SK-N-SH (cell line): ENCODE results near the gene CTF1. TPM values are rescaled to one million over a fixed set of nuclear protein-coding genes. Genes with fewer than 3 reads are reported as not detected.

Experiments
- CTCF ChIA-PET: fragments of 300-600, 350-600 bp; formaldehyde crosslinking; extraction: SDS; loops from one replicate; lab custom pipeline; 2021; lab: Yijun Ruan, JAX
- POLR2A ChIA-PET: fragments of 350-600 bp; sonication (Branson Sonifier 250); formaldehyde crosslinking; extraction: SDS; loops from one replicate; lab custom pipeline; 2020; ENCODE audit warnings: antibody characterized with exemption, inconsistent platforms; lab: Yijun Ruan, JAX
- DNase-seq: peaks from one replicate; pipeline ENCODE4 v3.0.0; 2012
- H2AFZ ChIP-seq: fragments of 200-600 bp; sonication (generic); 2 replicates; pipeline ENCODE4 v1.8.1; 2016; ENCODE audit warnings: antibody characterized with exemption, mild to moderate bottlenecking, low read depth
- H3F3A ChIP-seq: fragments of 200-600 bp; sonication (generic); replicated peaks from 2 replicates; pipeline ENCODE3; 2016; ENCODE audit warnings: antibody characterized with exemption, mild to moderate bottlenecking; ENCODE audit not compliant: insufficient read depth
- H3K27ac ChIP-seq, 2 experiments: fragments of 200-500 bp in 1 of 2; fragments of 200-600 bp in 1 of 2; sonication (Bioruptor generic) in 1 of 2; sonication (generic), shearing (Covaris generic) in 1 of 2; 2 replicates each; pipeline versions ENCODE4 v1.5.1 to v1.6.1; 2014 to 2016; ENCODE audit warnings: low read depth in 2 of 2, inconsistent platforms in 1 of 2, low read length in 1 of 2, mild to moderate bottlenecking in 1 of 2, mixed read lengths in 1 of 2
- H3K27me3 ChIP-seq: fragments of 200-600 bp; sonication (generic), shearing (Covaris generic); 2 replicates; pipeline ENCODE4 v1.6.1; 2016; ENCODE audit warnings: mixed run types; ENCODE audit not compliant: insufficient read depth
- H3K36me3 ChIP-seq, 2 experiments: fragments of 200-500 bp in 1 of 2; fragments of 200-600 bp in 1 of 2; sonication (Bioruptor generic) in 1 of 2; sonication (generic) in 1 of 2; replicated peaks in 1 of 2; 2 replicates each; pipeline versions ENCODE3 to v1.5.1; 2014 to 2016; ENCODE audit warnings: low read length in 1 of 2, mild to moderate bottlenecking in 1 of 2; ENCODE audit not compliant: insufficient read depth in 2 of 2, control insufficient read depth in 1 of 2
- H3K4me1 ChIP-seq, 2 experiments: fragments of 200-500 bp in 1 of 2; fragments of 200-600 bp in 1 of 2; sonication (Bioruptor generic) in 1 of 2; sonication (generic), shearing (Covaris generic) in 1 of 2; 2 replicates each; pipeline versions ENCODE4 v1.5.1 to v1.6.1; 2014 to 2016; ENCODE audit warnings: low read depth in 1 of 2, low read length in 1 of 2, mixed run types in 1 of 2; ENCODE audit not compliant: insufficient read depth in 2 of 2, control insufficient read depth in 1 of 2
- H3K4me2 ChIP-seq: fragments of 200-600 bp; sonication (generic), shearing (Covaris generic); 2 replicates; pipeline ENCODE4 v1.6.1; 2017; ENCODE audit warnings: mixed run types
- H3K4me3 ChIP-seq, 2 experiments: fragments of 200-500 bp in 1 of 2; fragments of 200-600 bp in 1 of 2; sonication (Bioruptor generic) in 1 of 2; sonication (generic), shearing (Covaris generic) in 1 of 2; 2 replicates each; pipeline versions ENCODE4 v1.5.1 to v1.8.1; 2014 to 2016; ENCODE audit warnings: low read depth in 2 of 2, inconsistent platforms in 1 of 2, low read length in 1 of 2, mild to moderate bottlenecking in 1 of 2, mixed read lengths in 1 of 2, moderate library complexity in 1 of 2
- H3K79me2 ChIP-seq: fragments of 200-600 bp; sonication (generic); 2 replicates; pipeline ENCODE4 v1.8.1; 2017; ENCODE audit warnings: mild to moderate bottlenecking; ENCODE audit not compliant: insufficient read depth
- H3K9ac ChIP-seq: fragments of 200-600 bp; sonication (generic); 2 replicates; pipeline ENCODE4 v1.6.1; 2017; ENCODE audit warnings: mixed run types
- H3K9me2 ChIP-seq: fragments of 200-600 bp; sonication (generic); 2 replicates; pipeline ENCODE4 v1.6.1; 2017; ENCODE audit warnings: mixed run types
- H3K9me3 ChIP-seq: fragments of 200-600 bp; sonication (generic); 2 replicates; pipeline ENCODE4 v1.6.1; 2017; ENCODE audit warnings: mixed run types, mild to moderate bottlenecking, moderate library complexity
- H4K20me1 ChIP-seq: fragments of 200-600 bp; sonication (generic); 2 replicates; pipeline ENCODE4 v1.6.1; 2017; ENCODE audit warnings: mild to moderate bottlenecking, mixed run types; ENCODE audit not compliant: insufficient read depth
- CHD2 ChIP-seq: fragments of 150-350 bp; IDR thresholded peaks from 2 replicates; pipeline ENCODE4 v1.6.1; 2018; ENCODE audit warnings: low read length; ENCODE audit not compliant: partially characterized antibody
- ELF1 ChIP-seq: IDR thresholded peaks from 2 replicates; pipeline ENCODE4 v1.4.0; 2012
- EP300 ChIP-seq, 2 experiments: IDR thresholded peaks; 2 replicates each; pipeline versions ENCODE4 v1.4.0 to v1.6.1; 2012; ENCODE audit warnings: borderline replicate concordance in 1 of 2, low read depth in 1 of 2, low read length in 1 of 2
- EZH2phosphoT487 ChIP-seq: fragments of 200-600 bp; sonication (generic); IDR thresholded peaks from 2 replicates; pipeline ENCODE4 v1.6.1; 2017; ENCODE audit warnings: low read depth, mixed run types, mild to moderate bottlenecking, antibody characterized with exemption, moderate library complexity, borderline replicate concordance
- FOSL2 ChIP-seq: IDR thresholded peaks from 2 replicates; pipeline ENCODE4 v1.4.0; 2012; ENCODE audit warnings: low read depth, mild to moderate bottlenecking, moderate library complexity, borderline replicate concordance
- FOXJ3 ChIP-seq: sonication (generic); formaldehyde crosslinking; IDR thresholded peaks from 2 replicates; pipeline ENCODE4 v1.5.1; 2020; ENCODE audit warnings: mild to moderate bottlenecking, missing genetic modification reagents
- FOXM1 ChIP-seq: IDR thresholded peaks from 2 replicates; pipeline ENCODE4 v1.4.0; 2012; ENCODE audit warnings: low read depth, mild to moderate bottlenecking
- GATA2 ChIP-seq: sonication (generic); formaldehyde crosslinking; IDR thresholded peaks from 2 replicates; pipeline ENCODE4 v1.5.0; 2020; ENCODE audit warnings: mild to moderate bottlenecking, missing genetic modification reagents
- JUND ChIP-seq: IDR thresholded peaks from 2 replicates; pipeline ENCODE4 v1.4.0; 2012
- MEF2A ChIP-seq: IDR thresholded peaks from 2 replicates; pipeline ENCODE4 v1.4.0; 2012; ENCODE audit warnings: low read depth, borderline replicate concordance
- MXI1 ChIP-seq: IDR thresholded peaks from 2 replicates; pipeline ENCODE4 v1.6.1; 2012; ENCODE audit warnings: mild to moderate bottlenecking, low read depth, low read length, improper control_type of control experiment
- NFIC ChIP-seq: IDR thresholded peaks from 2 replicates; pipeline ENCODE4 v1.4.0; 2012; ENCODE audit warnings: borderline replicate concordance
- PBX3 ChIP-seq: IDR thresholded peaks from 2 replicates; pipeline ENCODE4; 2012
- RAD21 ChIP-seq: IDR thresholded peaks from 2 replicates; pipeline ENCODE4 v1.6.1; 2012; ENCODE audit warnings: mild to moderate bottlenecking, low read length
- REST ChIP-seq: IDR thresholded peaks from 2 replicates; pipeline ENCODE4 v1.6.1; 2012; ENCODE audit warnings: mild to moderate bottlenecking, low read depth, low read length, moderate library complexity
- SIN3A ChIP-seq: IDR thresholded peaks from 2 replicates; pipeline ENCODE4 v1.6.1; 2012; ENCODE audit warnings: low read depth, mild to moderate bottlenecking, low read length, moderate library complexity, borderline replicate concordance
- SMC3 ChIP-seq: IDR thresholded peaks from 2 replicates; pipeline ENCODE4 v1.6.1; 2012; ENCODE audit warnings: low read depth, low read length, improper control_type of control experiment
- TAF1 ChIP-seq: IDR thresholded peaks from 2 replicates; pipeline ENCODE4 v1.6.1; 2012; ENCODE audit warnings: low read depth, mild to moderate bottlenecking, low read length, moderate library complexity, borderline replicate concordance
- TEAD4 ChIP-seq: IDR thresholded peaks from 2 replicates; pipeline ENCODE4 v1.4.0; 2012; ENCODE audit warnings: mild to moderate bottlenecking, borderline replicate concordance; ENCODE audit not compliant: insufficient read depth
- USF1 ChIP-seq: IDR thresholded peaks from 2 replicates; pipeline ENCODE4 v1.4.0; 2012; ENCODE audit warnings: low read depth, borderline replicate concordance
- YY1 ChIP-seq: IDR thresholded peaks from 2 replicates; pipeline ENCODE4 v1.4.0; 2012; ENCODE audit warnings: low read depth, mild to moderate bottlenecking
- WGBS: methylation state at CpG from one replicate; pipeline ENCODE4 v1.1.6; 2017; ENCODE audit warnings: low lambda C conversion rate; 5-methylcytosine and 5-hydroxymethylcytosine counted together
- polyA plus RNA-seq, 3 experiments: library from polyadenylated mRNA; depleted of rRNA; stranded (reverse); fragments of >200 nt; gene quantifications; 2 replicates each; pipeline ENCODE4 v1.2.3, GENCODE V29; 2012

CTF1 gene
- polyA plus RNA-seq, 1 of the 3 experiments (the other 2 are of a cell fraction), result 45.7 TPM

- Histone ChIP-seq H3K36me3 (peaks cover 15 to 39% of the 10 kb centered on the region in 2 experiments), H3K79me2 (peaks cover 32% of the 10 kb centered on the region), H3K4me2 (no peak overlapping the region), H2AFZ (no peak overlapping the region), H3K9me2 (no peaks in the 10 kb centered on the region), H3K4me3 (no peak overlapping the region), H3K4me1 (peaks cover 0 to 6% of the 10 kb centered on the region in 2 experiments; a peak in 1 of 4 replicates), H3K9me3 (no peaks in the 10 kb centered on the region), H3K27ac (no peak overlapping the region), H3K9ac (no peak overlapping the region), H3K27me3 (no peaks in the 10 kb centered on the region), H3F3A (peaks cover 11% of the 10 kb centered on the region), H4K20me1 (no peaks in the 10 kb centered on the region)
- DNase-seq, result no peak
- 93% methylated on average over 8 of the region's 9 CpGs for WGBS
- ChIA-PET CTCF (no interaction called here), POLR2A (no interaction called here)
- TF ChIP-seq FOXJ3 (CRISPR knock-in tag), result no peak
- no peak for TF ChIP-seq EP300 (IDR thresholded peaks at IDR 0.05; ENCODE audit: borderline replicate concordance in 1 of 2, low read depth in 1 of 2, low read length in 1 of 2)
- no peak for TF ChIP-seq CHD2
- TF ChIP-seq TAF1, result no peak
- no peak for TF ChIP-seq YY1
- no peak for TF ChIP-seq EZH2phosphoT487
- no peak for TF ChIP-seq PBX3
- no peak for TF ChIP-seq GATA2 (CRISPR knock-in tag)
- TF ChIP-seq JUND, result no peak
- TF ChIP-seq USF1, result no peak
- no peak for TF ChIP-seq FOXM1
- TF ChIP-seq SMC3, result no peak
These were observed 8.5 kb upstream of the CTF1 start for GRCh38 chr16:30887927-30888326.

DNA sequence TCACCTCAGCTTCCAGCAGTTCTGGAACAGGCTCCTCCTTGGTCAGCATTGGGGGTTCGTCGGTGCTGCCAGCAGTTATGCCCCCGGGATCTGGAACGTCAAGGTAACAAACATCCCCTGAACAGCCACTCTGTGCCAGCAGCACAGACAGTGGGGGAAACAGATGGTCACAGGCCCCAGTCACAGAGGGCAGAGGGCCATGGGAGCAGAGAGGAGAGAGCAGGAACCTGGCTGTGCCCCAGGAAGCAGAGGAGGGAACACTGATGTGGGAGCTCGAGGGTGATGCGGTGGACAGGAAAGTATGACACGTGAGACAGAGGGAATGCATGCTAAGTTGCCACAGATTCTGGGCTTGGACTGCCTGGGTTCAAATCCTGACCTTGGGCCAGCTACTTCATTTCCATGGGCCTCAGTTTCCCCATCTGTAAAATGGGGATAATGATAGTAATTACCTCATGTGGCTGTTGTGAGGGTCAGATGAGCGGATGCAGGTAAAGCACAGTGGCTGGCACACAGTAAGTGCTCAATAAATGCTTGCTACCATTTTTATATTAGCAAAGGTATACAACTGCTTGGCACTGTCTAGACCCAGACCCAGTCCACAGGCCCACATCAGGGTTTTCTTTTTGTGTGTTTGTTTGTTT lies 7.4 kb upstream of the CTF1 start:
- no peak overlapping the region for H3K27ac ChIP-seq
- H3K9me3 ChIP-seq, result no peaks in the 10 kb centered on the region
- H3K4me2 ChIP-seq, result no peak overlapping the region
- ChIA-PET CTCF (interaction anchor here (1.2 kb wide), 1 partner anchor 11 kb away, joined by 3 read pairs; no protein-coding TSS in a partner anchor), POLR2A (interaction anchor here (2.1 kb wide), 1 partner anchor 13 kb away, joined by 8 read pairs; no protein-coding TSS in a partner anchor)
- peaks cover 39% of the 10 kb centered on the region for H3K79me2 ChIP-seq
- no peaks in the 10 kb centered on the region for H4K20me1 ChIP-seq
- H2AFZ ChIP-seq, result no peak overlapping the region
- 93% methylated on average over 7 of the region's 8 CpGs for WGBS
- peaks cover 15 to 39% of the 10 kb centered on the region in 2 experiments for H3K36me3 ChIP-seq
- no peak overlapping the region for H3K4me3 ChIP-seq
- no peak for DNase-seq
- peaks cover 0 to 10% of the 10 kb centered on the region in 2 experiments; a peak in 1 of 4 replicates for H3K4me1 ChIP-seq
- no peaks in the 10 kb centered on the region for H3K27me3 ChIP-seq
- H3K9me2 ChIP-seq, result no peaks in the 10 kb centered on the region
- H3K9ac ChIP-seq, result no peak overlapping the region
- TF ChIP-seq MEF2A, result no peak
- no peak for TF ChIP-seq RAD21
- no peak for TF ChIP-seq TEAD4
- TF ChIP-seq NFIC, result no peak
- no peak for TF ChIP-seq ELF1
- no peak for TF ChIP-seq MXI1
- no peak for TF ChIP-seq REST
- TF ChIP-seq FOXJ3 (CRISPR knock-in tag), result no peak
- no peak for TF ChIP-seq FOSL2
- TF ChIP-seq SIN3A, result no peak
- TF ChIP-seq JUND, result no peak
- H3F3A ChIP-seq, result peaks cover 17% of the 10 kb centered on the region
